ENCODE data around the gene LY86.

Gene LY86

DNA sequence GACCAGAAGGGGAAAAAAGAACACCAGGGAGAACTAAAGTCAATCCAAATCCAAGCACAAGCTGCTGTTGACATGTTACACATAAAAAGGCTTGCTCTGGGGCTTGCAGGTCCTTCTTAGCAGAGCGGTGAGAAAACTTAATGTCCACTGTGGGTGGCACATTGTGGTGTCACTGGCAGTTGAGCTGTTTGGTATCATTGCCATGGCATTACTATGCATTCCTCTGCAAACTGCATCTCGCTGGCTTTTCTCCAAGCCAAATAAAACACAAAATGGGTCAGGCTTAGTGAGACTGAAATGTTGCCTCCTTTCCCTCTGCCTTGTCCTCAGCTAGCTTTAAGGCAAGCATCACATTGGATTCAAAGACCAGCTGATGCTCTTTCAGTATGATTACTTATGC is 40.9 kb downstream of the LY86 start:
- Histone ChIP-seq H3K4me2 (ENCODE audit: low read depth, low read length, poor library complexity, severe bottlenecking) (no peak overlapping the region), H3K27me3 (ENCODE audit: low read length) (no peaks in the 10 kb centered on the region), H3K36me3 (ENCODE audit: low read length) (0 out of 2 replicates have a peak, but pooled peaks cover 3% of the 10 kb centered on the region), H3K79me2 (ENCODE audit: insufficient read depth, low read length) (no peaks in the 10 kb centered on the region), H3K9me3 (ENCODE audit: insufficient read depth, low read length) (no peaks in the 10 kb centered on the region), H3F3A (ENCODE audit: insufficient read depth) (no peaks in the 10 kb centered on the region), H3K4me3 (ENCODE audit: insufficient read depth, low read length, poor library complexity, severe bottlenecking) (no peak overlapping the region), H4K20me1 (ENCODE audit: low read depth, low read length) (no peaks in the 10 kb centered on the region), H3K9me2 (replicated peaks; ENCODE audit: insufficient read depth, low read length) (no peaks in the 10 kb centered on the region), H3K9ac (ENCODE audit: low read length) (no peak overlapping the region), H2AFZ (ENCODE audit: low read depth, low read length, severe bottlenecking) (no peak overlapping the region), H3K27ac (ENCODE audit: low read depth, low read length) (no peak overlapping the region)
- no peak for TF ChIP-seq EZH2phosphoT487 (conservative IDR thresholded peaks at IDR 0.05; ENCODE audit: low read length)
- TF ChIP-seq, protein P1, sequence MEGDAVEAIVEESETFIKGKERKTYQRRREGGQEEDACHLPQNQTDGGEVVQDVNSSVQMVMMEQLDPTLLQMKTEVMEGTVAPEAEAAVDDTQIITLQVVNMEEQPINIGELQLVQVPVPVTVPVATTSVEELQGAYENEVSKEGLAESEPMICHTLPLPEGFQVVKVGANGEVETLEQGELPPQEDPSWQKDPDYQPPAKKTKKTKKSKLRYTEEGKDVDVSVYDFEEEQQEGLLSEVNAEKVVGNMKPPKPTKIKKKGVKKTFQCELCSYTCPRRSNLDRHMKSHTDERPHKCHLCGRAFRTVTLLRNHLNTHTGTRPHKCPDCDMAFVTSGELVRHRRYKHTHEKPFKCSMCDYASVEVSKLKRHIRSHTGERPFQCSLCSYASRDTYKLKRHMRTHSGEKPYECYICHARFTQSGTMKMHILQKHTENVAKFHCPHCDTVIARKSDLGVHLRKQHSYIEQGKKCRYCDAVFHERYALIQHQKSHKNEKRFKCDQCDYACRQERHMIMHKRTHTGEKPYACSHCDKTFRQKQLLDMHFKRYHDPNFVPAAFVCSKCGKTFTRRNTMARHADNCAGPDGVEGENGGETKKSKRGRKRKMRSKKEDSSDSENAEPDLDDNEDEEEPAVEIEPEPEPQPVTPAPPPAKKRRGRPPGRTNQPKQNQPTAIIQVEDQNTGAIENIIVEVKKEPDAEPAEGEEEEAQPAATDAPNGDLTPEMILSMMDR (IDR thresholded peaks at IDR 0.05; ENCODE audit: insufficient read depth, low read length, poor library complexity, severe bottlenecking), result no peak

DNA sequence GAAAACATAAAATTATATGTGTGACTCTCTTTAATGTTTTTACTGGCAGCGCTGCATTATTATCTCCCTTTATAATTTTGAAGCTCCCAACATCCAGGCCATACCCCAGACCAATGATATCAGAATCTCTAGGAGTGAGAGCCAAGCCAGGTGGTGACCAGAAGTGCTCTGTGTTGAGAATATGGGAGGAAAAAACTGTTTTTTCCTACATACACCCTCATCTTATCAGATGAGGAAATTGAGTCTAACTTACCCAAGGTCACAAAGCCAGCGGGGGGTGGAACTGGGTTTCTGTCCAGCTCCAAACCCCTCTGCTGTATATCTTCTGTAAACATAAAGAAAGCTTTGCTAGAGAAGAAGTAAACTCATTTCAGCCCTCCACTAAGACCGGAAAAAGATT is 42.5 kb downstream of the LY86 start:
- Histone ChIP-seq H2AFZ (ENCODE audit: low read depth, low read length, severe bottlenecking) (no peak overlapping the region), H3K4me2 (ENCODE audit: low read depth, low read length, poor library complexity, severe bottlenecking) (no peak overlapping the region), H3K9ac (ENCODE audit: low read length) (no peak overlapping the region), H3K9me2 (replicated peaks; ENCODE audit: insufficient read depth, low read length) (no peaks in the 10 kb centered on the region), H3K27me3 (ENCODE audit: low read length) (no peaks in the 10 kb centered on the region), H3K9me3 (ENCODE audit: insufficient read depth, low read length) (no peaks in the 10 kb centered on the region), H3K79me2 (ENCODE audit: insufficient read depth, low read length) (no peaks in the 10 kb centered on the region), H3K4me3 (ENCODE audit: insufficient read depth, low read length, poor library complexity, severe bottlenecking) (no peak overlapping the region), H3F3A (ENCODE audit: insufficient read depth) (no peaks in the 10 kb centered on the region), H3K27ac (ENCODE audit: low read depth, low read length) (no peak overlapping the region), H3K36me3 (ENCODE audit: low read length) (no peaks in the 10 kb centered on the region), H4K20me1 (ENCODE audit: low read depth, low read length) (no peaks in the 10 kb centered on the region)
- no peak for TF ChIP-seq EZH2phosphoT487 (conservative IDR thresholded peaks at IDR 0.05; ENCODE audit: low read length)
- TF ChIP-seq, protein P1 (IDR thresholded peaks at IDR 0.05; ENCODE audit: insufficient read depth, low read length, poor library complexity, severe bottlenecking), result no peak

DNA sequence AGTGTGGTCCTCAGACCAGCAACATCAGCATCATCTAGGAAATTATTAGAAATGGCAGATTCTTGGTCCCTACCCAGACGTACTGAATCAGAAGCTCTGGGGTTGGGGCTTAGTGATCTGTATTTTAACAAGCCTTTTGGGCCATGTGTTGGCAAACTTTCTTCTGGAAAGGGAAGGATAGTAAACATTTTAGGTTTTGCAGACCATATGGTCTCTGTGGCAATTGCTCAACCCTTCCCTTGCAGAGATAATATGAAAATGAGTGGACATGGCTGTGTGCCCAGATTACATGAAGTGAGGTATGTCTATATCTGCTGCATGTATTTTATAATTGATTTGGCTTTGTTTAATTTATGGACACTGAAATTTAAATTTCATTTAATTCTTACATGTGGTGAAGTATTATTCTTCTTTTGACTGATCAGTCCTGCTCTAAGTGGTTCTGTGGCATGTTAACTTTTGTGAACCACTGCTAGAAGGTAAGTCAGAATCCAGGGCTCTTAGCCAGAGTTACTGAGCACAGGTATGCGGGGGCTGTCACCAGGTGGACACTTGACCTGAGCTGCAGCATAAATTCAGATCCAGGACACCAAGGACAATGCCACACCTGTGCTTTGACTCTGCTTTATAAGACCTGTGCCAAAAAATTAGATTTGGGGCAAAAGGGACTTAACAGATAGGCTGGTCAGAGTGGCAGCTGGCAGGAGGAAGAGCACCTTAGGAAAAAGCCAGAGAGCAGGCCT is 43.2 kb downstream of the LY86 start:
- no peak overlapping the region for H3K27ac ChIP-seq (ENCODE audit: low read depth, low read length)
- H3F3A ChIP-seq (ENCODE audit: insufficient read depth), result no peaks in the 10 kb centered on the region
- H3K9me2 ChIP-seq (replicated peaks; ENCODE audit: insufficient read depth, low read length), result no peaks in the 10 kb centered on the region
- H3K79me2 ChIP-seq (ENCODE audit: insufficient read depth, low read length), result no peaks in the 10 kb centered on the region
- H3K9ac ChIP-seq (ENCODE audit: low read length), result no peak overlapping the region
- no peaks in the 10 kb centered on the region for H3K27me3 ChIP-seq (ENCODE audit: low read length)
- H3K4me2 ChIP-seq (ENCODE audit: low read depth, low read length, poor library complexity, severe bottlenecking), result no peak overlapping the region
- H3K36me3 ChIP-seq (ENCODE audit: low read length), result no peaks in the 10 kb centered on the region
- no peak overlapping the region for H2AFZ ChIP-seq (ENCODE audit: low read depth, low read length, severe bottlenecking)
- no peaks in the 10 kb centered on the region for H4K20me1 ChIP-seq (ENCODE audit: low read depth, low read length)
- no peak overlapping the region for H3K4me3 ChIP-seq (ENCODE audit: insufficient read depth, low read length, poor library complexity, severe bottlenecking)
- H3K9me3 ChIP-seq (ENCODE audit: insufficient read depth, low read length), result no peaks in the 10 kb centered on the region
- TF ChIP-seq, protein P1 (IDR thresholded peaks at IDR 0.05; ENCODE audit: insufficient read depth, low read length, poor library complexity, severe bottlenecking), result no peak
- no peak for TF ChIP-seq EZH2phosphoT487 (conservative IDR thresholded peaks at IDR 0.05; ENCODE audit: low read length)

Measured in SU-DHL-6 (cell line).